ENCODE measurements around the gene RXFP1.

The RXFP1 gene

GRCh38 chr4:158678767-158679166 lies 157.1 kb downstream of the RXFP1 start:
- Histone ChIP-seq H3K4me3 (ENCODE audit: low read length, poor library complexity, severe bottlenecking) (no peak overlapping the region), H2AFZ (ENCODE audit: low read length) (no peak overlapping the region), H3K9me3 (ENCODE audit: insufficient read depth, low read depth, low read length) (no peaks in the 10 kb centered on the region), H3F3A (ENCODE audit: low read depth) (no peaks in the 10 kb centered on the region), H3K36me3 (ENCODE audit: insufficient read depth, low read length) (no peaks in the 10 kb centered on the region), H3K9ac (ENCODE audit: low read depth, low read length, poor library complexity, severe bottlenecking) (no peak overlapping the region), H3K79me2 (ENCODE audit: insufficient read depth, low read length) (no peaks in the 10 kb centered on the region), H3K27me3 (ENCODE audit: insufficient read depth, low read length, poor library complexity, severe bottlenecking) (no peaks in the 10 kb centered on the region), H3K9me2 (replicated peaks; ENCODE audit: low read depth, low read length) (no peaks in the 10 kb centered on the region), H3K4me2 (ENCODE audit: low read depth, low read length, poor library complexity, severe bottlenecking) (no peak overlapping the region), H4K20me1 (ENCODE audit: insufficient read depth, low read length, poor library complexity, severe bottlenecking) (no peaks in the 10 kb centered on the region), H3K4me1 (ENCODE audit: insufficient read depth, low read length, poor library complexity, severe bottlenecking) (peaks cover 1% of the 10 kb centered on the region)
- no peak for TF ChIP-seq EZH2phosphoT487 (IDR thresholded peaks at IDR 0.05; ENCODE audit: borderline replicate concordance)
- TF ChIP-seq, protein P1, sequence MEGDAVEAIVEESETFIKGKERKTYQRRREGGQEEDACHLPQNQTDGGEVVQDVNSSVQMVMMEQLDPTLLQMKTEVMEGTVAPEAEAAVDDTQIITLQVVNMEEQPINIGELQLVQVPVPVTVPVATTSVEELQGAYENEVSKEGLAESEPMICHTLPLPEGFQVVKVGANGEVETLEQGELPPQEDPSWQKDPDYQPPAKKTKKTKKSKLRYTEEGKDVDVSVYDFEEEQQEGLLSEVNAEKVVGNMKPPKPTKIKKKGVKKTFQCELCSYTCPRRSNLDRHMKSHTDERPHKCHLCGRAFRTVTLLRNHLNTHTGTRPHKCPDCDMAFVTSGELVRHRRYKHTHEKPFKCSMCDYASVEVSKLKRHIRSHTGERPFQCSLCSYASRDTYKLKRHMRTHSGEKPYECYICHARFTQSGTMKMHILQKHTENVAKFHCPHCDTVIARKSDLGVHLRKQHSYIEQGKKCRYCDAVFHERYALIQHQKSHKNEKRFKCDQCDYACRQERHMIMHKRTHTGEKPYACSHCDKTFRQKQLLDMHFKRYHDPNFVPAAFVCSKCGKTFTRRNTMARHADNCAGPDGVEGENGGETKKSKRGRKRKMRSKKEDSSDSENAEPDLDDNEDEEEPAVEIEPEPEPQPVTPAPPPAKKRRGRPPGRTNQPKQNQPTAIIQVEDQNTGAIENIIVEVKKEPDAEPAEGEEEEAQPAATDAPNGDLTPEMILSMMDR (conservative IDR thresholded peaks at IDR 0.05; ENCODE audit: low read length) = no peak

DNA sequence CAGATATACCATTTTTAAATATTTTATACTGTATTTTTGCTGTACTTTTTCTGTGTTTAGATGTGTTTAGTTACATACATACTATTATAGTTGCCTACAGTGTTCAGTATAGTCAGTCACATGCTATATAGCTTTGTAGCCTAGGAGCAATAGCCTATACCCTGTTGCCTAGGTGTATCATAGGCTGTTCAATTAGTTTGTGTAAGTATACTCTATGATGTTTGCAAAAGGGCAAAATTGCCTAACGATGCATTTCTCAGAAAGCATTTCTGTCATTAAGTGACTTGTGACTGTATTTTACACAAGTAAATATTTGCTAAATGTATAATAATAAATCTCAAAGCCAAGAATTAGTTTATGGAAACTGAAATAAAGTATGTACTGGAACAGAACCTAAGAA lies 159.9 kb downstream of the RXFP1 start:
- no peak overlapping the region for H3K4me2 ChIP-seq (ENCODE audit: low read depth, low read length, poor library complexity, severe bottlenecking)
- TF ChIP-seq, protein P1 (conservative IDR thresholded peaks at IDR 0.05; ENCODE audit: low read length) = no peak
- no peak for TF ChIP-seq EZH2phosphoT487 (IDR thresholded peaks at IDR 0.05; ENCODE audit: borderline replicate concordance)
- no peaks in the 10 kb centered on the region for H3K9me3 ChIP-seq (ENCODE audit: insufficient read depth, low read depth, low read length)
- H3F3A ChIP-seq (ENCODE audit: low read depth) = no peaks in the 10 kb centered on the region
- no peak overlapping the region for H3K9ac ChIP-seq (ENCODE audit: low read depth, low read length, poor library complexity, severe bottlenecking)
- H4K20me1 ChIP-seq (ENCODE audit: insufficient read depth, low read length, poor library complexity, severe bottlenecking) = no peaks in the 10 kb centered on the region
- no peaks in the 10 kb centered on the region for H3K4me1 ChIP-seq (ENCODE audit: insufficient read depth, low read length, poor library complexity, severe bottlenecking)
- H3K4me3 ChIP-seq (ENCODE audit: low read length, poor library complexity, severe bottlenecking) = no peak overlapping the region
- no peaks in the 10 kb centered on the region for H3K36me3 ChIP-seq (ENCODE audit: insufficient read depth, low read length)
- H3K79me2 ChIP-seq (ENCODE audit: insufficient read depth, low read length) = no peaks in the 10 kb centered on the region
- H3K27me3 ChIP-seq (ENCODE audit: insufficient read depth, low read length, poor library complexity, severe bottlenecking) = no peaks in the 10 kb centered on the region
- H3K9me2 ChIP-seq (replicated peaks; ENCODE audit: low read depth, low read length) = no peaks in the 10 kb centered on the region
- no peak overlapping the region for H2AFZ ChIP-seq (ENCODE audit: low read length)

- Histone ChIP-seq H2AFZ (ENCODE audit: low read length) (no peak overlapping the region), H3K9me3 (ENCODE audit: insufficient read depth, low read depth, low read length) (no peaks in the 10 kb centered on the region), H3K9ac (ENCODE audit: low read depth, low read length, poor library complexity, severe bottlenecking) (no peak overlapping the region)
These were observed 160.4 kb downstream of the RXFP1 start for GRCh38 chr4:158682066-158682465.

More at GRCh38 chr4:158682066-158682465, 160.4 kb downstream of the RXFP1 start:
- Histone ChIP-seq H3K9me2 (replicated peaks; ENCODE audit: low read depth, low read length) (no peaks in the 10 kb centered on the region), H3K36me3 (ENCODE audit: insufficient read depth, low read length) (no peaks in the 10 kb centered on the region), H3K79me2 (ENCODE audit: insufficient read depth, low read length) (no peaks in the 10 kb centered on the region), H3F3A (ENCODE audit: low read depth) (no peaks in the 10 kb centered on the region), H3K4me3 (ENCODE audit: low read length, poor library complexity, severe bottlenecking) (no peak overlapping the region), H3K4me1 (ENCODE audit: insufficient read depth, low read length, poor library complexity, severe bottlenecking) (no peaks in the 10 kb centered on the region), H4K20me1 (ENCODE audit: insufficient read depth, low read length, poor library complexity, severe bottlenecking) (no peaks in the 10 kb centered on the region), H3K4me2 (ENCODE audit: low read depth, low read length, poor library complexity, severe bottlenecking) (no peak overlapping the region), H3K27me3 (ENCODE audit: insufficient read depth, low read length, poor library complexity, severe bottlenecking) (no peaks in the 10 kb centered on the region)
- TF ChIP-seq EZH2phosphoT487 (IDR thresholded peaks at IDR 0.05; ENCODE audit: borderline replicate concordance) = no peak
- TF ChIP-seq, protein P1 (conservative IDR thresholded peaks at IDR 0.05; ENCODE audit: low read length) = no peak

All from Loucy (cell line).